H1 (cell line): ENCODE data around the gene FLRT1. TPM values are rescaled to one million over a fixed set of nuclear protein-coding genes. Genes with fewer than 3 reads are reported as not detected.

Source experiments
- CHD1 ChIP-seq: IDR thresholded peaks from 2 replicates; pipeline ENCODE4 v1.6.1; 2012; ENCODE audit warnings: low read depth, low read length, improper control_type of control experiment
- FOSL1 ChIP-seq: IDR thresholded peaks from 2 replicates; pipeline ENCODE4 v1.6.1; 2011; ENCODE audit warnings: mild to moderate bottlenecking, low read depth, low read length, moderate library complexity; ENCODE audit not compliant: insufficient read depth
- GABPA ChIP-seq: IDR thresholded peaks from 2 replicates; pipeline ENCODE4 v1.6.1; 2011; ENCODE audit warnings: mild to moderate bottlenecking, low read length, moderate library complexity, borderline replicate concordance; ENCODE audit not compliant: insufficient read depth
- JUN ChIP-seq: IDR thresholded peaks from 2 replicates; pipeline ENCODE4 v1.6.1; 2011; ENCODE audit warnings: low read depth, mild to moderate bottlenecking, improper control_type of control experiment, low read length
- PHF8 ChIP-seq: fragments of 200-600 bp; sonication (generic); conservative IDR thresholded peaks from 2 replicates; pipeline ENCODE4 v1.7.1; 2012; ENCODE audit warnings: low read depth, mild to moderate bottlenecking, inconsistent platforms, low read length, moderate library complexity
- SAP30 ChIP-seq: fragments of 300-600 bp; sonication (generic); IDR thresholded peaks from 2 replicates; pipeline ENCODE4 v1.7.1; 2012; ENCODE audit warnings: low read length, moderate library complexity, mild to moderate bottlenecking, inconsistent platforms; ENCODE audit not compliant: insufficient read depth, insufficient replicate concordance
- SIN3A ChIP-seq, 2 experiments: IDR thresholded peaks in 1 of 2; conservative IDR thresholded peaks in 1 of 2; 2 replicates each; pipeline ENCODE4 v1.6.1; 2011 to 2012; ENCODE audit warnings: low read length in 2 of 2, improper control_type of control experiment in 1 of 2, low read depth in 1 of 2, mild to moderate bottlenecking in 1 of 2
- TAF7 ChIP-seq: optimal IDR thresholded peaks from 2 replicates; pipeline ENCODE3; 2011; ENCODE audit warnings: low read depth, mild to moderate bottlenecking, inconsistent platforms, low read length, moderate library complexity, borderline replicate concordance
- polyA plus RNA-seq, 7 experiments: library from polyadenylated mRNA; depleted of rRNA in 3 of 7; stranded (reverse) in 5 of 7; unstranded in 2 of 7; fragments of >200 nt in 5 of 7; fragments of 200-250 nt in 2 of 7; gene quantifications; 1 replicate in 5 of 7; 2 replicates in 1 of 7; 4 replicates in 1 of 7; pipeline versions ENCODE4 v1.2.1 to v1.2.3, GENCODE V29; 2011 to 2013; ENCODE audit warnings: missing spikeins in 2 of 7, mixed read lengths in 2 of 7
- total RNA-seq: library from RNA; stranded (reverse); fragmentation: NEBNext Ultra II Directional; extraction: Animal tissue kit (Norgen Biotek cat#: 25700); gene quantifications from 2 replicates; pipeline ENCODE4 v1.2.1, GENCODE V29; 2021
- TF ChIP-seq, protein P1 (sequence below): IDR thresholded peaks from 2 replicates; pipeline ENCODE4 v1.6.1; 2011; ENCODE audit warnings: low read depth, mild to moderate bottlenecking, low read length; ENCODE audit not compliant: insufficient read depth

The FLRT1 gene
- total and polyA plus RNA-seq, 2 of the 8 experiments (the other 6 are each of a cell fraction or from before 2014, with no cell fraction given): 0.14 to 0.28 TPM

DNA sequence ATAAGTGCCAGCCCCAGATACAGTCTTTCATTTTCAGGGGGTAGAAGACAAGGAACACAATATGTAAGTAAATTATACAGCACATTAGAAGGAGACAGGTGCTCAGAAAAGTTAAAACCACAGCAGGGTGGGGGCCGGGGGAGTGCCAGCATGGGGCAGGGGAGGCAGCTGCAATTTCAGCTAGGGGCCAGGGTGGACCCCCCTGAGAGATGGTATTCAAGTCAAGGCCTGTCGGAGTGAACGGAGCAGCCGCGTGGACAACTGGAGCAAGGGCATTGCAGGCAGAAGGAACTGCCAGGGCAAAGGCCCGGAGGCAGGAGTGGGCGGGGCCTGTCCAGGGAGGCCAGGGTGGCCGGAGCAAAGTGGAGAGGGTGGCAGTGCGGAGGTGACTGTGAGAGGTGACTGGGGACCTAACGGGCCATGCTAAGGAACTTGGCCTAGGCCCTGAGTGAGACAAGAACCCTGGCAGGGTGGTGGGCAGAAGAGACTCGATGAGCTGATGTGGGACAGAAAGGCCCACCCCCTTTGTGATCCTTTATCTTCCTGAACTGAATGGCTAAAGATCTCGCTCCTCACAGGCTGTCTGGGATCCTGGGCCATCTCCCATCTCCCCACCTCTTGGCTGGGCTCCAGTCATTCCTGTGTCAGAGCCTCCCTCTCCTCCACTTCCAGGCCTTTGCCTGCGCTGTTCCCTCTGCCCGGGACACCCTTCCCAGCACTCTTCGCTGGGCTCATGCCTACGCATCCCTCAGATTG, 22.4 kb upstream of the FLRT1 start (continued):
- TF ChIP-seq, protein P1, sequence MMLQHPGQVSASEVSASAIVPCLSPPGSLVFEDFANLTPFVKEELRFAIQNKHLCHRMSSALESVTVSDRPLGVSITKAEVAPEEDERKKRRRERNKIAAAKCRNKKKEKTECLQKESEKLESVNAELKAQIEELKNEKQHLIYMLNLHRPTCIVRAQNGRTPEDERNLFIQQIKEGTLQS: no peak
- TF ChIP-seq SIN3A (conservative IDR thresholded peaks at IDR 0.05 in 1 of 2, IDR thresholded peaks at IDR 0.05 in 1 of 2; ENCODE audit: low read depth in 1 of 2, low read length in 2 of 2): no peak
- no peak for TF ChIP-seq SAP30
- no peak for TF ChIP-seq JUN
- TF ChIP-seq FOSL1: no peak
- TF ChIP-seq CHD1: no peak
- TF ChIP-seq GABPA: no peak
- TF ChIP-seq TAF7: no peak
- TF ChIP-seq PHF8: no peak
